ENCODE data around the gene KCNT2. TPM values are rescaled to one million over a fixed set of nuclear protein-coding genes. Genes with fewer than 3 reads are reported as not detected.

KCNT2 gene
- polyA plus RNA-seq, 3 donors from 2014 or later: not detected

DNA sequence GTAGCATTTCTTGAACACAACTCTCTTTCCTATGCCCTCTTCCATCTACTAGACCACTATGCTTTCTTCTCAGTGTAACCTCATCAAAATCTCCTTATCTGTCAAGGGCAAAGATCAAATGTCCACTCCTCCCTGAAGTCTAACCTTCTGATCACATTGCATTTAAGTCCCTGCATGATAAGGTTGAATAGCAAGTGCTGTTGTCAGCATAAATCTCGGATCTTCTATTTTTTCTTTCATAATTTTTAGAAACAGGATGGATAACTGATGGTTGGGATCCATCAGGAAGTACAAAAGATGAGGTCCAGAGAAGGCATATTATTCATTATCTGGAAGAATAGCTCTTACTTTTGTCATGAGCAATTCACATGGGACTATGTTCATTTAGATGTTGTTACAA lies 41.0 kb downstream of the KCNT2 start:
- H3K4me3 Mint-ChIP-seq: no peak overlapping the region
- H3K9me3 Mint-ChIP-seq: peaks cover 6 to 37% (median 17%) of the 10 kb centered on the region in 6 donors
- no peaks in the 10 kb centered on the region for H3K4me1 Mint-ChIP-seq
- H3K36me3 Mint-ChIP-seq: no peaks in the 10 kb centered on the region
- no peak for DNase-seq
- no peaks in the 10 kb centered on the region for H3K27me3 Mint-ChIP-seq (ENCODE audit: low read depth in 3 of 3)
- no peak overlapping the region for H3K27ac Mint-ChIP-seq

DNA sequence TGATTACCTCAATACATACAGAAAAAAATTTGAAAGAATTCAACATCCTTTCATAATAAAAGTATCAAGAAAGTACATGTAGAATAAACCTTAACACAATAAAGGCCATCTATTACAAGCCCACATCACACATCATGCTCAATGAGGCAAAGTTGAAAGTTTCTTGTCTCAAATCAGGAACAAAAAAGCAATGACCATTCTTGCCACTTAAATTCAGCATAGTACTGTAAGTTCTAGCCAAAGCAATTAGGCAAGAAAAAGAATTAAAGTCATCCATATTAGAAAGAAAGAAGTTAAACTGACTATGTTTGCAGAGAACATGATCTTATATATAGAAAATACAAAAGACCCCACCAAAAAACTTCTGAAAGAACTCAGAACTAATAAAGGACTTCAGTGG lies 44.5 kb downstream of the KCNT2 start:
- Mint-ChIP-seq H3K36me3 (no peaks in the 10 kb centered on the region), H3K4me3 (no peak overlapping the region), H3K9me3 (peaks cover 6 to 42% (median 22%) of the 10 kb centered on the region in 6 donors), H3K27me3 (ENCODE audit: low read depth in 3 of 3) (no peaks in the 10 kb centered on the region), H3K4me1 (no peaks in the 10 kb centered on the region), H3K27ac (no peak overlapping the region)
- no peak for DNase-seq

DNA sequence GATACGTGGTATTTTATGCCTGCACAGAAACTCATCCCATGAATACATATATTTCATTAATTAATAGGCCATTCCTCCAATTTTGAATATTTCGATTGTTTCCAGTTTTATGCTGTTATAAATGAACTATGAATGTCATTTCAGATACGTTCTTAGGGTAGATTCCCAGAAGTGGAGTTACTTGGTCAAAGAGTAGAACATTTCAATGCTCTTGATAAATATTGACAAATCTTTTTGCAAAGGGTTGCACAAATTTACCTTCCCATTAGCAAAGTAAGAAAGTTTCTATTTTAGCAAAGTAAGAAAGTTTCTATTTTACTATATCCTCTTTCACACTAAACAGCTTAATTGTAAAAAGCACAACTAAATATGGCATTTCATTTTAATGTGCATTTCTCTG lies 48.9 kb downstream of the KCNT2 start:
- no peak for DNase-seq
- Mint-ChIP-seq H3K4me1 (no peaks in the 10 kb centered on the region), H3K4me3 (no peak overlapping the region), H3K36me3 (no peaks in the 10 kb centered on the region), H3K27ac (no peak overlapping the region), H3K27me3 (ENCODE audit: low read depth in 3 of 3) (no peaks in the 10 kb centered on the region), H3K9me3 (peaks cover 9 to 30% (median 20%) of the 10 kb centered on the region in 6 donors)

DNA sequence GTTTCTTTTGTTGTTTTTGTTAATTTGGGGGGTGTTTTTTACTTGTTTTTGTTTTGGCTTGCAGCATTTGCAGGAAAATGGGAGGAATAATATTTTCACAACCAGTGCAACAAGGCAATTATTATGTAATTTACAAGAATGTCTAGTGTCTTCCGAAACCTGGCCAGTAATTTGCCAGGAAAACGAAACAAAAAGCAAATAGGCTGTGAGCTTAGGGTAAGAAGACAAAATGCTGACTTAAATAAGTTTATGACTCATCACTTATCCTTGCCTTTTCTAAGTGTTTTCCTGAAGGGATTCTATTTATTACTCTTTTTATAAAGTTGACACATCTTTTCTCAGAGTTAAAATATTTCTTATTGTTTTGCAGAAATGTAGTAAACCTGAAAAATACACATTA lies 49.8 kb downstream of the KCNT2 start:
- no peaks in the 10 kb centered on the region for H3K36me3 Mint-ChIP-seq
- H3K4me1 Mint-ChIP-seq: no peaks in the 10 kb centered on the region
- no peak overlapping the region for H3K27ac Mint-ChIP-seq
- peaks cover 9 to 35% (median 23%) of the 10 kb centered on the region in 6 donors for H3K9me3 Mint-ChIP-seq
- no peak for DNase-seq
- peaks cover 0 to 1% (median 0%) of the 10 kb centered on the region in 3 donors for H3K27me3 Mint-ChIP-seq (ENCODE audit: low read depth in 3 of 3)
- no peak overlapping the region for H3K4me3 Mint-ChIP-seq

DNA sequence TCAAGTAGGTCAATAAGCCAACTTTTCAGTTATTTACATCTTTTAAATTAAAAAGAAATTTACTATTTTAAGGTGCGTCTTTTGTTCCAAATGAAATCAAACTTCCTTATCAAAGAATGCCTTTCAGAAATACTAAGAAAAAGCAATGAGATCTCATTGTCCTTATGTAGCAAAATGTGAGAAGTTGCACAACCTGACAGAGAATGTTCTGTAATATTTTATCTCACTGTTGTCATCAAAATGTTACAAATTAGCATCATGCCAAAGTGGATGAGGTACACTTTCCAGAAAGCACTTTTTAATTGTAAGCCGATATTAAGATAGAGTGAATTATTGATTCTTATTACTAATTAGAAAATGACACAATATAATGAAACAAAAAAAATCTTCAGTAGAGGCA lies 50.4 kb downstream of the KCNT2 start:
- H3K4me3 Mint-ChIP-seq: no peak overlapping the region
- DNase-seq: no peak
- H3K4me1 Mint-ChIP-seq: no peaks in the 10 kb centered on the region
- H3K36me3 Mint-ChIP-seq: no peaks in the 10 kb centered on the region
- no peak overlapping the region for H3K27ac Mint-ChIP-seq
- H3K27me3 Mint-ChIP-seq (ENCODE audit: low read depth in 3 of 3): peaks cover 0 to 3% (median 0%) of the 10 kb centered on the region in 3 donors
- peaks cover 11 to 36% (median 25%) of the 10 kb centered on the region in 6 donors for H3K9me3 Mint-ChIP-seq

DNA sequence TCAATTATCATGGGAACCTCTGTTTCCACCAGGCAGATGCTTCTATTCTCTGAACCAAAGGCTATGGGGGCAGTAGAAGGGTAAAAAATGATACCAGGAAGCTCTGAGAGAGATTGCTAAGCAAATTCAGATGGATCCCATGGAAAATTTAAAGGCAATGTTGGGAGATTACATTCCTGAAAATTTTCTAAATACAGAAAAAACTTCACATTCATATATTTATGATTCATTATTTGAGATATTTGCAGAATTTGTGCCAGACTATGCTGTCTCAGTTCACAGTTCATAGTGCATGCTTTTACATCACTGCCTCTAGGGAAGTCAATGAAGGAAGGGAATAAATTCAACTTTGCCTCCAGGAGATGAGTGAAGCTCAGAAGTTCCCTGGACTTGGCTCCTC lies 57.5 kb downstream of the KCNT2 start:
- Mint-ChIP-seq H3K36me3 (peaks cover 0 to 4% (median 0%) of the 10 kb centered on the region in 3 donors), H3K4me1 (no peaks in the 10 kb centered on the region), H3K27me3 (ENCODE audit: low read depth in 3 of 3) (peaks cover 0 to 3% (median 0%) of the 10 kb centered on the region in 3 donors), H3K9me3 (peaks cover 16 to 39% (median 19%) of the 10 kb centered on the region in 6 donors), H3K27ac (no peak overlapping the region), H3K4me3 (no peak overlapping the region)
- DNase-seq: no peak

DNA sequence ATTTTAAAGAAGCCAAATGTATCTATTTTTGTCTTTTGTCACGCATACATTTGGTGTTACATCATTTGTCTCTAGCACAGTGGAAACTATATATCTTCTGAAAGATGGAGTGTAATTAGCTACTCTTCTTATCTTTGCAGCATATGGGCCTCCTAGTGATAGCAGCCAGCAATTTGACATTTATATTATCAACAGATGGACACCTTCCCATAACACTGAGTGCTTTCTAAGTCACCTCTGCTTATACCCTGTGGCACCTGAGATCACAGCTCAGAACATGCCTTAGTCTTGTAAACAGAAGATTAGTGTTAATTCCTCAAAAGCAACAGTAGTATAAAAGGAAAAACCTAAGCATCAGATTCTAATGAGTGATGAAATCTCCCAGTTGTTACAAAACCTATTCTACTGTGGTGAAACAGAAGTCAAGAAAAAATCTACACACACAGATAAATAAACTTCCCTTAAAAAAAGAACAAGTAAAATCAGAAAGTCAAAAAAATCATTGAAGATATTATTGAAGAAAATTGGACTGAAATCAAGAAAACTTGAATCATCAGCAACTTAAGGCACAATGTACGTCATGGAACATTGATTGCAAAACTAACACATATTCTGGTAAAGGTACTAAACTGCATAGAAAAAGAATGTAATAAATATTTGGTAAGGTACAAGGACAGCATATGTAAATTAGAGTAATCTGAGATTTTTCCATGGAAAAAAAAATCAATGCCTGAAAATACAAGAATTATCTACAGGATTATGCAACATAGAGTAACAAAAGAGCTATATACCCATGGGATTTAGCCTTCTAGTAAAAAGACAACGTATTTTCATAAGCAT lies 61.7 kb downstream of the KCNT2 start:
- no peak overlapping the region for H3K4me3 Mint-ChIP-seq
- H3K4me1 Mint-ChIP-seq: no peaks in the 10 kb centered on the region
- peaks cover 0 to 4% (median 0%) of the 10 kb centered on the region in 3 donors for H3K36me3 Mint-ChIP-seq

DNA sequence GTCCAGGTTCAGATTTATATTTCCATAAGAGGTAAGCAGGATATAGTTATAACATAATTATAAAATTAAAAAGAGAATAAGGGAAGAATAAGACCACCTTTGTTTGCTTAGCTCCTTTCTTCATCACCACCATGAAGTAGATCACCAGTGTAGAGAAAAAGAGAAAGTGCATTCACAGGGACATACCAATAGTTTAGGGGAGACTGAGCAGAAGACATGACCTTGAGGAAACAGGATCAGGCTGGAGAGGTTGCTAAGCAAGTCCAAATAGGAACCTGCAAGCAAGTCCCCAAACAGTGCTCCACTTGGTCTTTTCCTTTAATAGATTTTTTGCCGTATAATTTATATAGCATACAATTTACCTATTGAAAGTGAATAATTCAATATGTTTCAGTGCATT lies 63.0 kb downstream of the KCNT2 start:
- H3K9me3 Mint-ChIP-seq: peaks cover 5 to 25% (median 11%) of the 10 kb centered on the region in 6 donors
- H3K27me3 Mint-ChIP-seq (ENCODE audit: low read depth in 3 of 3): no peaks in the 10 kb centered on the region
- no peak overlapping the region for H3K27ac Mint-ChIP-seq
- DNase-seq: no peak
- H3K36me3 Mint-ChIP-seq: no peaks in the 10 kb centered on the region
- no peaks in the 10 kb centered on the region for H3K4me1 Mint-ChIP-seq
- no peak overlapping the region for H3K4me3 Mint-ChIP-seq

More for the DNA sequence above, 61.7 kb downstream of the KCNT2 start:
- DNase-seq: no peak
- Mint-ChIP-seq H3K27ac (no peak overlapping the region), H3K9me3 (peaks cover 6 to 29% (median 12%) of the 10 kb centered on the region in 6 donors), H3K27me3 (ENCODE audit: low read depth in 3 of 3) (no peaks in the 10 kb centered on the region)

DNA sequence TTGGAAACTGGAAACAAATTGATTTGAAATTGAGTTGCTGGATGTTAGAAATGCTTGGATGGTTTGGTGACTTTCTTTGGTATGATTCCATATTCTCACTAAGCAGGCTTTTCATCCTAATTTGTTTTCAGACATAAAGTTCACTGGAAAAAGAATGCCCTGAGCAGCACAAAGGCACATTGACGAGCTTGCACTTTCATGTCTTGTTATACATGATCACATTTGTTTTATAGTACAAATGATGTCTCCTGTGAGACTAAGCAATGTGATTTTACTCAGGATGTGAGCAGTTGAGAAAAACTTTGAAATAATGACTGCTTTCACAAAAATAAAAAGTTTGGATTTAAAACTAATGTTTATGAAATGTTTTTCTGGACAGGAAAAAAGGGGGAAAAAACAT lies 63.6 kb downstream of the KCNT2 start:
- H3K4me1 Mint-ChIP-seq: no peaks in the 10 kb centered on the region
- H3K27me3 Mint-ChIP-seq (ENCODE audit: low read depth in 3 of 3): no peaks in the 10 kb centered on the region
- no peak for DNase-seq
- H3K36me3 Mint-ChIP-seq: no peaks in the 10 kb centered on the region
- H3K4me3 Mint-ChIP-seq: no peak overlapping the region
- no peak overlapping the region for H3K27ac Mint-ChIP-seq
- H3K9me3 Mint-ChIP-seq: peaks cover 5 to 25% (median 11%) of the 10 kb centered on the region in 6 donors

DNA sequence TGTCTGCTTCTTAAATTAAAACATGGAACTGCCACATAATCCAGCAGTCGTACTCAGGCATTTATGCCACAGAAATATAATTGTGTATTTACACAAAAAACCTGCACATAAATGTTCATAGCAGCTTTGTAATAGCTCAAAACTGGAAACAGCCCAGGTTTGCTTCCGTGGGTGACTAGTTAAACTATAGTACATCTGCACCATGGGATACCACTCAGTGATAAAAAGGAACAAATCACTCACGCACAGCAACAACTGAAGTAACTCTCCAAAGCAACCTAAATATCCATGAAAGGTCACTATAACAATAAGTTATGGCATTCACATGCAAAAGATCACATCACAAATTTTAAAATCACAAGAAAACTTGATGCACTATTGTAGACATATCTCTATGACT lies 64.4 kb downstream of the KCNT2 start:
- Mint-ChIP-seq H3K36me3 (no peaks in the 10 kb centered on the region), H3K27ac (no peak overlapping the region), H3K27me3 (ENCODE audit: low read depth in 3 of 3) (no peaks in the 10 kb centered on the region), H3K4me3 (no peak overlapping the region), H3K4me1 (no peaks in the 10 kb centered on the region), H3K9me3 (peaks cover 5 to 25% (median 10%) of the 10 kb centered on the region in 6 donors)
- no peak for DNase-seq

DNA sequence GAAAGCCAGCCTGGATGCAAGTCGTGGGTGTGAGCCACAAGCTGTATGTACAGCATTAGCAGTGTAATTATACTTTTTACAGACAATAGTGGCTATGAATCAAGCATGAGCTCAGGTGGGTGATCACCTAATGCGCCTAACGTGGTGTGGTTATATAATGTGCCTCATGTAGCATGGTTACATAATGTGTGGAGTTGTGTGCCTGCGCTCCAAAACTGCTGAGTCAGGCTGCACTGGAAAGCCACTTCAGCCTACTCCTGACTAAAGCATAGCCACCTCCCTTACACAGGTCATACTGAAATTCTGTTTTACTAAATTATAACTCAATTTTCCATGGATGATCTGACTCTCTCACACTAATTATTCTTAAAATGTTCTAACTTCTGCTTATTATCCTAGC lies 69.8 kb downstream of the KCNT2 start:
- no peak overlapping the region for H3K27ac Mint-ChIP-seq
- DNase-seq: no peak
- peaks cover 0 to 31% (median 16%) of the 10 kb centered on the region in 6 donors for H3K9me3 Mint-ChIP-seq
- no peaks in the 10 kb centered on the region for H3K4me1 Mint-ChIP-seq
- no peaks in the 10 kb centered on the region for H3K27me3 Mint-ChIP-seq (ENCODE audit: low read depth in 3 of 3)
- H3K36me3 Mint-ChIP-seq: no peaks in the 10 kb centered on the region
- no peak overlapping the region for H3K4me3 Mint-ChIP-seq

DNA sequence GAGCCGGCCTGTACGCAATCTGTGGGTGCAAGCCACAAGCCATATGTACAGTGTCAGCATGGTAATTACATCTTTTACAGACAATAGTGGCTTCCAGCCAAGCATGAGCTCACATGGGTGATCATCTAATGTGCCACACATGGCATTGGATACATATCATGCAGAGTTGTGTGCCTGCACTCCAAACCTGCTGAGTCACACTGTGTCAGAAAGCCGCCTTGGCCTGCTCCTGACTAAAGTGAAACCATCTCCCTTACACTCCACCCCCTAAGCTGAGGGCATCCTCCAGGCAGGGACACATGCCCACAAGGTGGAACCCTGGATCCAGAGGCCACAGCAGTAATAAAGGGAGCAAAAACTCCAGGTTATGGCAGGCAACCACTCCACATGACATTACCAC lies 72.5 kb downstream of the KCNT2 start:
- Mint-ChIP-seq H3K36me3 (no peaks in the 10 kb centered on the region), H3K4me1 (no peaks in the 10 kb centered on the region), H3K27me3 (ENCODE audit: low read depth in 3 of 3) (no peaks in the 10 kb centered on the region), H3K9me3 (peaks cover 3 to 25% (median 11%) of the 10 kb centered on the region in 6 donors), H3K4me3 (no peak overlapping the region), H3K27ac (no peak overlapping the region)
- no peak for DNase-seq

DNA sequence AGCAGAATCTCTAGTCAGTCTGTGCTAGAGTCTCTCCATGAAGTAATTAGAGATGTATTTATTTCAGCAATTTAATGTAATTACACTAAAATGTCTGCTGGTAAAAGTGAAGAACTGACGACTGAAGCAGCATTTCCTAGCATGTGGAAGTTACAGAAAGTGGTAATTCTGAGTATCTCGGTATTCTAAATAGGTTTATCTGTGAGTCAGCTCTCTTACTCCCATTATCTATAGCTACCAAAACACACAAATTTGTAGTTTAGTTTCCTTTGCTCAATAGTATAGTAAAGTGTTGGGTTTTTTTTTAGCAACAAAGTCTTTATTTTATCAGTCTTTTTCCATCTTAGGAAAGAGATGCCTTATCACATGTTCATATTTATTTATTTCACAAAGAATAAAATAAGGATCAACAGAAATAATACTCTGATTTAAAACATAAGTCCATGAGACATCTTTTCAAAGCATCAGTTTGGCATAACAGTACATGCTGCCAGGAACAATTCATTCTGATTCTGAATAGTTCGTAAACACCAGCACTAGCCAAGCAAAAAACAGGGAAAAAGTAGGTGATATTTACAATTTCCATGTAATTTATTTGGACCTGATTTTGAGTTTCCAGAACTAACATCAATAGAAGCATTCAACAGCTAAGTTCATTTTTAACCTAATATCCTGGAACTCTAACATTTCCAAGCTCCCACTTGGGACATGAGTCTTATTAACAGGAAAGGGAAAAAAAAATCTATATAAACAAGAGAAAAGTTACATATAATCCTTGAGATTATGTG lies 76.3 kb downstream of the KCNT2 start:
- no peaks in the 10 kb centered on the region for H3K27me3 Mint-ChIP-seq (ENCODE audit: low read depth in 3 of 3)
- H3K9me3 Mint-ChIP-seq: peaks cover 4 to 22% (median 11%) of the 10 kb centered on the region in 6 donors
- H3K27ac Mint-ChIP-seq: no peak overlapping the region
- DNase-seq: no peak
- H3K4me1 Mint-ChIP-seq: no peaks in the 10 kb centered on the region
- H3K4me3 Mint-ChIP-seq: no peak overlapping the region
- H3K36me3 Mint-ChIP-seq: no peaks in the 10 kb centered on the region

DNA sequence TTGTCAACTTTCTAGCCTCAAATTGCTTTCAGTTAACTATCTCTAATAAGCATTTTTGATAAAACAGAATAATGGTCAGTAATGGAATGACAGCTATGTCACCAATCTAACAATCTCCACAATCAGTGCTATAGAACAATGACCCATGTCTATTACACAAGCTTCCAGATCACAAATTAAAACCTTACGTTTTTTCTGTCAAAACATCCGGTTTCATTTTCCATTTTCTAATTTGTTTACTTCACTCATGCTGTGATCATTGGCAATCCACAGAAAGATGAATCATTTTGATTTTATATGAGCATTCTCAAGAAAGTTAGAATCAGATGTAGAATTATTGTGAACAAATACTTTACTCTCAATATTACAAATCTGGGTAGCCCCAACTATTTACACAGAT lies 80.3 kb downstream of the KCNT2 start:
- H3K4me1 Mint-ChIP-seq: no peaks in the 10 kb centered on the region
- no peaks in the 10 kb centered on the region for H3K36me3 Mint-ChIP-seq
- H3K27me3 Mint-ChIP-seq (ENCODE audit: low read depth in 3 of 3): no peaks in the 10 kb centered on the region
- peaks cover 8 to 41% (median 16%) of the 10 kb centered on the region in 6 donors for H3K9me3 Mint-ChIP-seq
- H3K27ac Mint-ChIP-seq: no peak overlapping the region
- DNase-seq: no peak
- H3K4me3 Mint-ChIP-seq: no peak overlapping the region

Measured in immature natural killer cell (primary cell).